Panc1 (cell line): ENCODE results near the gene ZBTB7B.
"Not testable (repeated sequence)": the region's sequence is repeated elsewhere in the genome, so short reads cannot be mapped to it uniquely, and the experiment has no call there.

Experiments
- POLR2AphosphoS5 ChIP-seq: IDR thresholded peaks from 2 replicates; pipeline ENCODE4 v1.6.1; 2012; ENCODE audit warnings: mild to moderate bottlenecking, low read depth, low read length, moderate library complexity
- TCF7L2 ChIP-seq: IDR thresholded peaks from 2 replicates; pipeline ENCODE4 v1.6.1; 2011; ENCODE audit warnings: mild to moderate bottlenecking, low read depth, low read length, inconsistent platforms
- TF ChIP-seq, protein P1 (sequence below): fragments of 450-650 bp; IDR thresholded peaks from 2 replicates; pipeline ENCODE4 v1.5.1; 2017; ENCODE audit warnings: mild to moderate bottlenecking
- TF ChIP-seq, protein P2 (sequence below), 2 experiments: IDR thresholded peaks; 2 replicates each; pipeline ENCODE4 v1.6.1; 2011 to 2012; ENCODE audit warnings: low read depth in 2 of 2, control low read depth in 1 of 2, low read length in 1 of 2, mild to moderate bottlenecking in 1 of 2, moderate library complexity in 1 of 2; ENCODE audit not compliant: insufficient read depth in 1 of 2

DNA sequence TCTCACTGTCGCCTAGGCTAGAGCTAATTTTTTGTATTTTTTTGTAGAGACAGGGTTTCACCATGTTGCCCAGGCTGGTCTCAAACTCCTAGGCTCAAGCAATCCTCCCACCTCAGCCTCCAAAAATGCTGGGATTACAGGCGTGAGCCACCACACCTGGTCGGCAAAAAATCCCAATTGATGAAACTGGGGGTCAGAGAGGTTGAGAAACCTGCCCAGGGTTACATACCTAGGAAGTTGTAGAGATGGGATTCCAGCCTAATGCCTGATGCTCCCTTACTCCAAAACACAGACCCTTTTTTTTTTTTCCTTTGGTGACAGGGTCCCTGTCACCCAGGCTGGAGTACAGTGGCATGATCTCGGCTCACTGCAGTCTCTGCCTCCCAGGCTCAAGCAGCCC lies 15.9 kb upstream of the ZBTB7B start:
- TF ChIP-seq, protein P1, sequence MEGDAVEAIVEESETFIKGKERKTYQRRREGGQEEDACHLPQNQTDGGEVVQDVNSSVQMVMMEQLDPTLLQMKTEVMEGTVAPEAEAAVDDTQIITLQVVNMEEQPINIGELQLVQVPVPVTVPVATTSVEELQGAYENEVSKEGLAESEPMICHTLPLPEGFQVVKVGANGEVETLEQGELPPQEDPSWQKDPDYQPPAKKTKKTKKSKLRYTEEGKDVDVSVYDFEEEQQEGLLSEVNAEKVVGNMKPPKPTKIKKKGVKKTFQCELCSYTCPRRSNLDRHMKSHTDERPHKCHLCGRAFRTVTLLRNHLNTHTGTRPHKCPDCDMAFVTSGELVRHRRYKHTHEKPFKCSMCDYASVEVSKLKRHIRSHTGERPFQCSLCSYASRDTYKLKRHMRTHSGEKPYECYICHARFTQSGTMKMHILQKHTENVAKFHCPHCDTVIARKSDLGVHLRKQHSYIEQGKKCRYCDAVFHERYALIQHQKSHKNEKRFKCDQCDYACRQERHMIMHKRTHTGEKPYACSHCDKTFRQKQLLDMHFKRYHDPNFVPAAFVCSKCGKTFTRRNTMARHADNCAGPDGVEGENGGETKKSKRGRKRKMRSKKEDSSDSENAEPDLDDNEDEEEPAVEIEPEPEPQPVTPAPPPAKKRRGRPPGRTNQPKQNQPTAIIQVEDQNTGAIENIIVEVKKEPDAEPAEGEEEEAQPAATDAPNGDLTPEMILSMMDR: not testable (repeated sequence)
- TF ChIP-seq POLR2AphosphoS5, TCF7L2: not testable (repeated sequence)
- TF ChIP-seq, protein P2, sequence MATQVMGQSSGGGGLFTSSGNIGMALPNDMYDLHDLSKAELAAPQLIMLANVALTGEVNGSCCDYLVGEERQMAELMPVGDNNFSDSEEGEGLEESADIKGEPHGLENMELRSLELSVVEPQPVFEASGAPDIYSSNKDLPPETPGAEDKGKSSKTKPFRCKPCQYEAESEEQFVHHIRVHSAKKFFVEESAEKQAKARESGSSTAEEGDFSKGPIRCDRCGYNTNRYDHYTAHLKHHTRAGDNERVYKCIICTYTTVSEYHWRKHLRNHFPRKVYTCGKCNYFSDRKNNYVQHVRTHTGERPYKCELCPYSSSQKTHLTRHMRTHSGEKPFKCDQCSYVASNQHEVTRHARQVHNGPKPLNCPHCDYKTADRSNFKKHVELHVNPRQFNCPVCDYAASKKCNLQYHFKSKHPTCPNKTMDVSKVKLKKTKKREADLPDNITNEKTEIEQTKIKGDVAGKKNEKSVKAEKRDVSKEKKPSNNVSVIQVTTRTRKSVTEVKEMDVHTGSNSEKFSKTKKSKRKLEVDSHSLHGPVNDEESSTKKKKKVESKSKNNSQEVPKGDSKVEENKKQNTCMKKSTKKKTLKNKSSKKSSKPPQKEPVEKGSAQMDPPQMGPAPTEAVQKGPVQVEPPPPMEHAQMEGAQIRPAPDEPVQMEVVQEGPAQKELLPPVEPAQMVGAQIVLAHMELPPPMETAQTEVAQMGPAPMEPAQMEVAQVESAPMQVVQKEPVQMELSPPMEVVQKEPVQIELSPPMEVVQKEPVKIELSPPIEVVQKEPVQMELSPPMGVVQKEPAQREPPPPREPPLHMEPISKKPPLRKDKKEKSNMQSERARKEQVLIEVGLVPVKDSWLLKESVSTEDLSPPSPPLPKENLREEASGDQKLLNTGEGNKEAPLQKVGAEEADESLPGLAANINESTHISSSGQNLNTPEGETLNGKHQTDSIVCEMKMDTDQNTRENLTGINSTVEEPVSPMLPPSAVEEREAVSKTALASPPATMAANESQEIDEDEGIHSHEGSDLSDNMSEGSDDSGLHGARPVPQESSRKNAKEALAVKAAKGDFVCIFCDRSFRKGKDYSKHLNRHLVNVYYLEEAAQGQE (IDR thresholded peaks at IDR 0.05; ENCODE audit: insufficient read depth in 1 of 2, low read depth in 2 of 2, low read length in 1 of 2): not testable (repeated sequence)
